HG03280 (cell line): Measurements from ENCODE around the gene LRRFIP1.

ENCODE experiments used
- ATAC-seq: cut with Tn5 transposase; IDR thresholded peaks from one replicate; pipeline ENCODE4 v1.9.1; 2021; ENCODE audit warnings: mild to moderate bottlenecking, moderate library complexity; ENCODE audit not compliant: unreplicated experiment

Gene LRRFIP1

DNA sequence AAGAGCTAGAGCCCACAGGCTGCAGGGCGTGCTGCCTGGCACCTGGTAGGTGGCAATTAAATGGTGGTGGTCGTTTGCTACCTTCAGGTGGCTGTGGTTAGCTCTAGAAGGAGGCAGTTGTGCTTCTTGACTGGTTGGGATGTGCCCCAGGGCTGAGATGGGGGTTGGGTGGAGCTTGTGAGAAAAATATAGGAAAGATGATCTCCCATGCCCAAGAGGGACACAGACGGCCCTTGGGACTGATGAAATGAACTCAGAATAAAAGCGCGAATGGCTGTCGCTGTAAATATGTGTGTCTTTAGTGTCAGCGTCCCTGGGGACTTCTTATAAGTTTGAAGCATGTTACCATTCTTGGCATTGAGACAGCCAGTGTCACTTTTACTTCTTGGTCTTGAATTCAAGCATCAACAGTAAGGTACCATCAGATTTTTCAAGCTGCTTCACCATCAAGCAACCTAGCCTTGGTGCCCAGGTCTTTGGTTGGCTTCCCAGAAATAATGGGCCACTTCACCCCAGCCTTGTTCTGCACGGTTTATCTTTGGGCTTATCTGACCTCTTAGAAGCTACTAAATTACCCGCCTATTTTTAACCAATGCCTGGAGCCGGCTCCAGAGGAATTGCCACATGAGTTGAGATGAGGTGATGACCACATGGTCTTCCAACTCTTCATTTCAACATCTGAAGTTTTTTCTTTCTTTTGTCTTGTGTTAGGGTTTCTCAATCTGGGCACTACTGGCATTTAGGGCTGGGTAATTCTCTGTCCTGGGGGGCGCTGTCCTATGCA, 11.9 kb downstream of the LRRFIP1 start:
- no peak for ATAC-seq

DNA sequence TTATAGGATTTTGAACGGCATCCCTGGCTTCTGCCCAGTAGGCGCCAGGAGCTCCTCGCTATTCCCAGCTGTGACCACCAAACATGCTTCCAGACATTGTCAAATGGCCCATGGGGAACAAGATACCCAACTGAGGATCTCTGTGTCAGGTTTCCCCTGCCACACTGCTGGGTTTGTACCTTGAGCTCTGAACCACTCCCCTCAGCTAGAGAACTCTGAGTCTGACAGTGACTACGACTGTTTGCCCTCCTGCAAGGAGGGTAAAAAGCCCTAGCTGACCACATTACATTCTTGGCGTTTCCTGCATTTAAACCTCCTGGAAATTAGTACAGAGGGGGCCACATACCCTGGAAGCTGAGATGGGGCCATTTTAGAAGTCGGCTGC, 12.4 kb downstream of the LRRFIP1 start:
- no peak for ATAC-seq

DNA sequence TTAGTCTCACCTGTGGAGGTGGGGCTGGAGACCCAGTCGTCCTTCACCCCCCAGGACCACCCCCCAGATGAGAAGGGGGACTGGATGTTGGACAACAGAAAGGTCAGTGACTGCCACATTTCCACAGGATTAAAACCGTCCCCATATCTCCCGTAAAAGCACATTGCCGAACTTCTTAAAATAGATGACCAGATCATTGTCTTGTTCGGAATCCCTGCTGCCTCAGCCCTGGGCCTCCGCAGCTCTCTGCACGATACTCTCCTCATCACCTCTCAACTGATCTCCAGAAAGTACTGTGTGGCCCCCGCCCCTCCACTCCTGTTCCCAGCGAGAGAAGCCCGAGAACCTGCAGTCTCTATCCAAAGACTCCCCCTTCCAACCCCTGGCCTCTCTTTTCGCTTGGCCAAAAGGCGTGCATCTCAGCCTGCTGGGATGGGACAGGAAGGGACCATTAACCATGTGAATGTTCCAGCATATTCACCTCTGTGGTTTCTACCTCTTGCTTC, 13.2 kb downstream of the LRRFIP1 start:
- ATAC-seq, result no peak

DNA sequence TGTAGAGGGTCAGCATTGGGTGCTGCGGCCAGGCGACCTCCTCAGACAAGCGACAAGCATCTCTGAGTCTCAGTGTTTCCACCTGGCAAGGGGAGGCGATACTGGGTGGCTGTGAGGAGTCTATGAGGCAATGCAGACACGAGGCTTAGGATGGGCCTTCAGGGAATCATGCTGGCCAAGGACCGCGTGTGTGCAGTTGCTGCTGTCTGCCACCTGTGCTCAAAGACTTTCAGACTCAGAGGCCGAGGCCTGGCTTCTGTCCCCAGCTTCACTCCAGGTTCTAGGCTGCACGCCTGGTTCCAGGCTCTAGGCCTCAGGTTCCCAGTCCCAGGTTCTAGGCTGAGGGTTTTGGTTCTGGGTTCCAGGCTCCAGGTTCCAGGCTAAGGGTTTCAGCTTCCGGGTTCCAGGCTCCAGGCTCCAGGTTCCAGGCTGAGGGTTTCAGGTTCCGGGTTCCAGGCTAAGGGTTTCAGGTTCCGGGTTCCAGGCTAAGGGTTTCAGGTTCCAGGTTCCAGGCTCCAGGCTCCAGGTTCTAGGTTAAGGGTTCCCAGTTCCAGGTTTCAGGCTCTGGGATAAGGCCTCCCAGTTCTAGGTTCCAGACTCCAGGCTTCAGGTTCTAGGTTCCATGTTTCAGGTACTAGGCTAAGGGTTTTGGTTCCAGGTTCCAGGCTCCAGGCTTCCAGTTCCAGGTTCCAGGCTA, 14.8 kb downstream of the LRRFIP1 start:
- no peak for ATAC-seq

DNA sequence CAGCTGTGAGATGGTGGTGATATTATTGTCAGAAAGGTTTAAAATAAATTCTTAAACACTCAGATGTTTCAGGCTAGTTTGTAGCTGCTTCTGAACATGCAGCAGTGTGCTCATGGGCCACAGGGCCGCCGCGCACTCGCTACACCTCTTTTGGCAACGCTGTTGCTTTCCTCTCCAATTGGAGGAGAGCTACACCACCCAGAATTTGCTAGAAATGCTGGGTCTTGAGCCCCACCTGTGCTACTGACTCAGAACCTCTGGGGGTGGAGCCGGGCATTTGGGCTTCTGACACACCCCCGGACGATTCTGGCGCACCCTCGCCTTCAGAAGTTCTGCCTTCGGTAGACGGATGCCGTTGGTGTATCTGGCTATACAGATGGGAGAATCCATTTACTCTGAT, 15.7 kb downstream of the LRRFIP1 start:
- no peak for ATAC-seq

DNA sequence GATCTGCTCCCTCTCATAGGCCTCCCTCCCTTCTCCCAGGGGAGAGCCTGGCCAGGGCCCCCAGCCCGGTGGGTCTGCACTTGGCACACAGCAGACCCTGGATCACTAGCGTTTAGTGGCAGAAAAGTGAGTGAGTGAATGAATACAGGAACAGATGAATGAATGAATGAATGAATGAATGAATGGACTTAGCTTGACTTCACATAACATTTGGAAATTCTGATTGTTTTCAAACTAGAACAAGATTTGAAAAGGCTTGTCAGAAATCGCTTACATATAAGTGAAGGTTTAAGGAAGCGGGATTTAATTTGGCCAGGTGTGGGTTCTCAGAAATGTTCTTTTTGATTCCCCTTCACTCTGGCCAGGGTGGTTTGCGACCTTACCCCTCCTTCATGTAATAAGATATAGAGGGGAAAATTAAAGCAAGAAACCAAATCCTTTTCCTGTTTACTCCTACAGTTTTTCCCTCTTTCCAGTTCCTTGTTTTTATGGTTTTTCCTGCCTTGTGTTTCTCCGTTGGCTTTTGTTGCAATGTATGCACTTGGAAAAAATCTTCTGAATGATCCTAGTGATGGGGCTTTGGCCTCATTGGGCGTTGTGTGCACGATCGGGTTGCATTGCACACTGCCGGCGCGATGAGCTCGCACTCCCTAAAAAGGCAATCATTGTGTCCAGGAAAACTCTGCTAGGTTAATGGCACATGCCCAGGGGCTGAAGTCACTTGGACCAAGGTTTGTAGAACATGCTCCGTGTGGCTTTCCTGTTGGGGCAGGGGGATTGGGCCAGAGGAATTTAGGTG, 16.4 kb downstream of the LRRFIP1 start:
- ATAC-seq, result no peak

DNA sequence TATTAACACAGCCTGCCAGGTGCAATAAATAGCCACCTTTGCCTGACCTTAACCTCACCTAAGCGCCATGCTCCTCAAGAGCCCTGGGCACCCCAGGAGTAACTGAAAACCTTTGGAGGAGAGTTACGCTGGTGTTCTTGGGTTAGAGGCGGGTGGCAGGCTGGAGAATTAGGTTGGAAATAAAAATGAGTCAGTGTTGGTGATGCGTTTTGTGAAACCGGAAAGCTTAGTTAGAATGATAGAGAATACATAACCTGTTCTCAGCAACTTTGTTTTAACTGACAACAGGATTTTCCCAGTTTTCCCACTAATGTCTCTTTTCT, 17.0 kb downstream of the LRRFIP1 start:
- ATAC-seq, result no peak

DNA sequence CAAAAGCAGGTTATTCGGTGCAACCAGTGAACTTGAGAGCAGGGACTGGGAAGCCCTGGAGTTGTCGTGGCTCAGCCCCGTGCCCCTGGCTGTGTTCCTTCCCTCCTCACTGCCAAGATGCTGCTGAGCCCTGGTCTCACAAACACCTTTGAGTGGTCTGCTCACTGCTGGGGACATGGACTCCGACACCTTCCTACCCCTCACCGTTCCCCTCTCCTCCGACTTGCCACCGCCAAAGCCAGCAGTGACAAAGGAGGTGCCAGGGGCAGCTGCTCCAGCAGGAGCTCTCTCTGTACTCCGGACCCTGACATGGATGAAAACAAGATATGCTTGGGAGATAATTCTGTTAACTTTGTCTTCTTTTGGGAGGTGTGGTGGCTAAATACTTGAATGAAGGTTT, 17.9 kb downstream of the LRRFIP1 start:
- ATAC-seq, result no peak

DNA sequence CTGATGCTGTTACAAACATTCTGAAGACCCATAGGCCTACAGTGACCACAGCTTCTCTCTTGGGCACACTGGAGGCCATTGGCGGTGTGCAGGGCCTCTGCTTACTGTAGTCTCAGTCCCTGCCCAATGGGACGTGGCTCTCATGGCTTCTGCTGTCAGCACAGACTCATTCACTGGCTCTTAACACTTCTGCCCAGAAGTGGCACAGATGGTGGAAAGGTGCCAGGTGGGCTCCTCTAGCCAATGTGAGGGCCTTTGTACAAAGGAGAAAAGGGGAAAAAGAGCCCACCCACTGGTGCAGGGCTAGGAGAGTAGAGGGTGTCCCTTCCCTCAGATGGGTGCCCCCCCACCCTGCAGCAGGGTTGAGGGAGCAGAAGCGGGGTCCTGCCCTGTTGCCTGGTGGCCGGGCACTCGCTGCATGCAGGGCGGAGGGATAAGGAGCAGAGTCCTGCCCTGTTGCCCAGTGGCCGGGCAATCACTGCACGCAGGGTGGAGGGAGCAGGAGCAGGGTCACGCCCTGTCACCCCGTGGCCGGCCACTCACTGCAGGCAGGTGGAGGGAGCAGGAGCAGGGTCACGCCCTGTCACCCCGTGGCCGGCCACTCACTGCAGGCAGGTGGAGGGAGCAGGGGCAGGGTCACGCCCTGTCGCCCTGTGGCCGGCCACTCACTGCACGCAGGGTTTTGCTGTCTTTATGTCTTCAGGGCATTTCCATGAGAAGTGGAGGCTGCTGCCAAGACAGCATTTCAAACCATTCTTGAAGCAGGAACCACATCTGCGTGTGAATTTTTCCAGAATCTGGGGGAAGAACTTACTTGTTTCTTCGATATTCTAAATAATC, 20.0 kb downstream of the LRRFIP1 start:
- no peak for ATAC-seq

DNA sequence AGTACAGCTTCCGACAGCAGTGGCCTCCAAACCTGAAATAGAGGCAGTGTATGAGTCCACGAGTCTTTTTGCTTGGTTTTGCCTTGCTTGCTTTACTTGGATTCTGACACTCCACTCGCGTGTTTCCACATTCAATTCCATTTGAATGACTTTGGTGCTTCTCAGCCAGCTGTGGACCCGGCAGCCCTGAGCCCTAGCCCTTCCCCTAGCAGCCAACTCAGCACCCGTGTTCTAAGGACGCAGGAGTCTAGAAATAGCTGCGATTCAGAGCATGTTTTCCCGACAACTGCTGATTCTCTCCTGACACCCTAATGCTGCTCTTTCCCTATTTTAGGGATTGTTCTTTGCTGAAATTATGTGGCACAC, 20.6 kb downstream of the LRRFIP1 start:
- ATAC-seq, result no peak

DNA sequence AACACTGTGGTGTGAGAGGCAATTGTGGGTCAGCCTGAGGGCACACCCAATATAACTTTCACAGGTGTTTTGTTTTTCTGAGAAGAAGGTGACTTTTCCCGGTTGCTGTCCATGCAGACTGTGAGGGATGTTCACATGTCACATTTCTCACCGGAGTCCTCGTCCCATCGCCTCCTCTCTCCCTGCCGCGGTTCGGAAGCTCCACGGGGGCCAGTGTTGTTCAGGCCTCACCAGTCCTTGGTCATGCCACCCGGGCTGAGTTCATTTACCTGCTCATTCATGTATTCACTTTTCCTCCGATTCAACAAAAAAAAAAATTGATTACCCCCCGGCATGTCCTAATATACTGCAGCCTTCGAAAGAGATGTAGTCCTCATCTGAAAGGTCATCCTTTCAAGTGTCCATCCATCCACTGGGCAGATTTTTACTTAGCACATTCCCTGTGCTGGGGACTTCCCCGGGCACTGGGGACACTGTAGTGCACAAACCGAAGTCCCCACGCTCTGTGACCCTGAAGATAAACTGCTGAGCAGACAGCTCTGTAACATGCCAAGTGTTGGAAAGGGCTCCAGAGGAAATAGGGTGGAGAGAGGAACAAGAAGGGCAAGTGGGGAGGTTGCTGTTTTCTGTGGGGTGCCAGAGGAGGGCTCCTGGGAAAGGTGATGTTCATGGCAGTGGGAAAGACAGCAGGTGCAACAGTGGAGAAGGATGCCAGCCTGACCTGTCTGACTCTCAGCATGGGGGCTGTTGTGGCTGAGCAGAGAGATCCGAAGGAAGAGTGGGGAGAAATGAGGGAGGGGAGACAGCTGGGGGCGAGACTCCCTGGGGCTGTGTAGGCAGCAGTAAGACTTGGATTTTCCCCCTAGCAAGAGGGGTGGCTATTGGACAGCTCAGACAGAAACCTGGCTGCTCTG, 22.4 kb downstream of the LRRFIP1 start:
- ATAC-seq, result no peak

DNA sequence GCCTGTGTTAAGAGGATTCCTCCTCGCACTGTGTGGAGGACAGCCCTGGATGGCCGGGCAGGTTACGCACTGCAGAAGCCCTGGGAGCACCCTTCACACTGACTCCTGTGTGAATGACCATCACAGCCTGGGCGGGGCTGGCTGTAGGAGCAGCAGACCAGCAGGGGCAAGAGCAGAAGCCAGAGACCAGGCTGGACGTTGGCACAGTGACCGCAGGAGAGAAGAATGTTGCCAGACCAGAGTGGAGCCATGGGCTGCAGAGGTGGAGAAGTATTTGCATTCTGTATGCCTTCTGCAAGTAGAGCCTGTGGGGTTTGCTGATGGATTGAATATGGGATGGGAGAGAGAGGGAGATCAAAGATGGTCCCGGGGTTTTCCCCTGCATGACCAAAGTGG, 23.1 kb downstream of the LRRFIP1 start:
- no peak for ATAC-seq

DNA sequence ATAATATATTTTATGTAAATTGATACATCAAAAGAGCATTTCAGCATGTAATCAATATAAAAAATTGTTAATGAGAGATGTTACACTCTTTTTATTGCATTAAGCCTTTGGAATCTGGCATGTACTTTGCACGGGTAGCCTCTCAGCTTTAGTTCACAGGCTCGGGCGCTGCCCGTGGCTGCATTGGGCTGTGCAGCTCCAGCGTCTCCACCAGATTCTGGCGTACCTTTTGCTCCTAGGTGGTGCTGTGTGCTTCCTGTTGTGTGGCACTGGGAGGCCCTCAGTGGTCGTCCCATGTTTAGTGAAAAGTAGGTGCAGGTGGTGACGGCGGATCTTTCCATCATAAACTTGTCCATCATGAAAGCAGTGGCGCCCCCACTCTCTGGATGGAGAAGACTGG, 24.4 kb downstream of the LRRFIP1 start:
- no peak for ATAC-seq

DNA sequence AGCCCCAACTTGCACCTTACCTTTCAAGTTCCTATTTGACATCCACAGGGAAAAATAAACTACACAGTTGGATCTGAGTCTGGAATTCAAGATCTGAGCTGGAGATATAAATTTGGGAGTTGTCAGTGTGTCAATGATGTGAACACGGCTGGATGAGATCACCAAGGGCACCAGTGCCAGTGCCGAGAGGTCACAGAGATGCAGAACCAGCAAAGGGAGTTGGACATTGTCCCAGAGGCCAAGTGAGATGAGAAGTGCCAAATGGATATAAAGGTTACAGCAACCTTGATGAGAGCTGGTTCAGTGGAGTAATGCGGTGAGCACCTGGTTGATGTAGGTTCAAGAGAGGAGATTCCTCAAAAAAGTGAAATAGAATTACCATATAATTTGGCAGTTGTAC, 24.8 kb downstream of the LRRFIP1 start:
- no peak for ATAC-seq

DNA sequence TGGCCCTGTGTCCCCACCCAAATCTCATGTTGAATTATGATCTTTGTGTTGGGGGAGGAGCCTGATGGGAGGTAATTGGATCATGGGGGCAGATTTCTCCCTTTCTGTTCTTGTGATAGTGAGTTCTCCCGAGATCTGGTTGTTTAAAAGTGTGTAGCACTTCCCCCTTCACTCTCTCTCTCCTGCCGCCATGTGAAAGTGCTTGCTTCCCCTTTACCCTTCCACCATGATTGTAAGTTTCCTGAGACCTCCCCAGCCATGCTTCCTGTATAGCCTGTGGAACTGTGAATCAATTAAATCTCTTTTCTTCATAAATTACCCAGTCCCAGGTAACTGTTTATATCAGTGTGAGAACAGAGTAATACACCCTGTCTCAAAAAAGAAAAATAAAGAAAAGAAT, 25.5 kb downstream of the LRRFIP1 start:
- ATAC-seq, result no peak

DNA sequence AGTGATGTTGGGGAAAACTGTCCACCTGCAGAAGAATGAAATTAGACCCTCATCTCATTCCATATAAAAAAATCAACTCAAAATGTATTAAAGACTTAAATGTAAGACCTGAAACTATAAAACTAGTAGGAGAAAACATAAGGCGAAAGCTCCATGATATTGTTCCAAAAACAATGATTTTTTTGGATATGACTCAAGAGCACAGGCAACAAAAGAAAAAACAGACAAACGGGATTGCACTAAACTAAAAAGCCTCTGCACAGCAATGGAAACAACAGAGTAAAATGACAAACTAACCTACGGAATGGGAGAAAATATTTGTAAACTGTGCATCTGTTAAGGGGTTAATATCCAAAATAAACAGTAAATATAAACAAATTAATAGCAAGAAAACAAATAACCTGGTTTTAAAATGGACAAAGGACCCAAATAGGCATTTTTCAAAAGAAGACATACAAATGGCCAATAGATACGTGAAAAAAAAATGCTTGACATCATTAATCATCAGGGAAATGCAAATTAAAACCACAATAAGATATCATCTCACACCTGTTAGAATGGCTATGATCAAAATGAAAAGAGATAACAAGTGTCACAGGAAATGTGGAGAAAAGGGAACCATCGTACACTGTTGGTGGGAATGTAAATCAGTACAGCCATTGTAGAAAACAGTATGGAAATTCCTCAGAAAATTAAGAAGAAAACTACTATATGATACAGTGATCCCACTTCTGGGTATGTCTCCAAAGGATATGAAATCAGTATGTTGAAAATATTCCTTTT, 26.6 kb downstream of the LRRFIP1 start:
- no peak for ATAC-seq

DNA sequence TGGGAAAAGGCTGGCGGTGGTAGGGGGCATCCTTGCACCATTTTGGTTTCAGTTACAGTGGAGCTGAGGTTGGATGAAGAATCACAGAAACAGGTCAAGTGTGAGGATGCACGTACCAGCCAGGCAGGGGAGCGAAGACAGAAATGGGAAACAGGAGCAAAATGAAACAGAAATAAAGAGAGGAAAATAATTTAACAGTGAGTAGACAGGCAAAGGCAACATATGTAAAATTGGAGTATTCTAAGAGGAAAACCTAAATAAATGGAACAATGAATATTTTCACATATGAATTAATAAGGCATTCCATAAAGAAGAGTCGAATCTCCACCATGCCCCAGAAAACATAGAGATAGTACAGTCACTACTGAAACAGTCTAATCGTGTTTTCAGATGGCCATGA, 29.7 kb downstream of the LRRFIP1 start:
- no peak for ATAC-seq

DNA sequence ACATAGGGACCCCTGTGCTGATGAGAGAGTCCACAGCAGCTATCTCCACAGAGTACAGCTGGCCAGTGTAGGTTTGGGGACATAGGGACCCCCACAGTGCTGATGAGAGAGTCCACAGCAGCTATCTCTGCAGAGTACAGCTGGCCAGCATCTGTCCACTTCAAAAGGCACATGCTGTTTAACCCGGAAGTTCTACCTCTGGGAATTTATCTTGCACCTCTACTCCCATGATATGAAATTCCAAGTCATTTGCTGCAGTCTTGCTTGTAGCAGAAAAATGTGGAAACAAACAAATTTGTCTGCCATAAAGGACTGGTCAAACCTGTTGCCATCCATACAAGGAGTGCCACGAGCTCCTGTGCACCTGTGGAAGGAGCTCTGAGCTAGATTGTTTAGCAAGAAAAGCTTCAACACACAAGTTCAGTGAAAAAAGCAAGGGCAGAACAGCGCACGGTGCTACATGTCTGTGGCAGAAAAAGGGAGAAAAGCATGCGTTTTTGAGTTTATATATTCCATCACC, 33.1 kb downstream of the LRRFIP1 start:
- no peak for ATAC-seq

DNA sequence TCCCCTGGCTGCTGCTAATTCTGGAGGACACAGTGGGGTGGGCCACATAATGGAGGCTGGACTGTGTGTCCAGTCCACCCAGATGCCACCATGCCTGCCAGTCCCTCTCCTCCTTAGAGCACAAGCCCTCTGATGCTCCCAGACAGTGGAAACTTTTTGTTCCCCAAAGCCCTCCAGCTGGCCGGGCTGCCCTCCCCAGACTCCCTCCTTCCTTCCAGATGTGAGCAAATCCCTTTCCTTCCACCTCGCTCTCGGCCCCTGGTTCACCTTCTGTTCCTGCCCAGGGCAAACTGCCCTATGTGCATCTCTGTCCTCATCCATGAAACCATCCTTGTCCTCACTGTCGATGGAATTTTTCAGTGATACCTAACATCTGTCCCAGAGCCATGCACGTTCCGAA, 33.9 kb downstream of the LRRFIP1 start:
- ATAC-seq, result no peak
